SU-DHL-6 (cell line): ENCODE data around the gene SLAIN2.

Experiments
- EZH2phosphoT487 ChIP-seq: fragments of 200-600 bp; sonication (generic), shearing (Covaris generic); conservative IDR thresholded peaks from 2 replicates; pipeline ENCODE4 v1.6.1; 2018; ENCODE audit warnings: mild to moderate bottlenecking, antibody characterized with exemption, low read length, moderate library complexity, mixed read lengths
- TF ChIP-seq, protein P1 (sequence below): fragments of 200-600 bp; sonication (generic); IDR thresholded peaks from one replicate; pipeline ENCODE4 v1.5.1; 2017; ENCODE audit warnings: antibody characterized with exemption, mild to moderate bottlenecking, low read length, moderate library complexity; ENCODE audit not compliant: insufficient read depth, poor library complexity, severe bottlenecking

DNA sequence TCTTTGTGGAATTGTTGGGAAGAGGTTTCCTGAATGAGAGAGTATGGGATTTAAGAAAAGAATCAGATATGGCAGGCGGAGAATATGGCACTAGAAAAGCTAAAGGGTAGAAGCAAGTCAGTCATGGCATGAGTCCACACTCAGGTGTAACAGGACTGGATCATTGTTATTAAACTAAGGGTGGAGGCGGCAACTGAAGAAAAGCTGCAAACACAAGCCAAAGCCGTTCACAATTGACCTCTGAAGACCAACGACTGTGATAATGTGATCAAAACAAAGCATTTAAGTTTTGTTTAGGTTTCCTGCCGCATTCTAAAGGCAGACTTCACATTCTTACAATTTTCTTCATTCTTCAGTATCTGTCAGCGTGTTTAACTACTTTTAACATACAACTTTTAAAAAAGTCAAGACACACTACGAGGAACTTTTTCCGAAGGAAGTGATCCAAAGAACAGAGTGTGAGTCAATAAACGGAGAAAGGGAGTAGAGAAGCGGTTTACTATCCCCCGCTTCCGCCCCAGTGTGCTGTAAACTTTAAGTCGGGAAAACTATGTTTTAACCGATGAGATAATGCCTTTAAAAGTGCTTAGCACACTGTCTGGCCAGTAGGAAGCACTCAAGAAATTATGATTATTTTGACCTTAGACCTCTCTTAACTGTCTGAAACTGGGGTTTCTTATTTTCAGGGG lies 909 bp upstream of the SLAIN2 start:
- TF ChIP-seq, protein P1, sequence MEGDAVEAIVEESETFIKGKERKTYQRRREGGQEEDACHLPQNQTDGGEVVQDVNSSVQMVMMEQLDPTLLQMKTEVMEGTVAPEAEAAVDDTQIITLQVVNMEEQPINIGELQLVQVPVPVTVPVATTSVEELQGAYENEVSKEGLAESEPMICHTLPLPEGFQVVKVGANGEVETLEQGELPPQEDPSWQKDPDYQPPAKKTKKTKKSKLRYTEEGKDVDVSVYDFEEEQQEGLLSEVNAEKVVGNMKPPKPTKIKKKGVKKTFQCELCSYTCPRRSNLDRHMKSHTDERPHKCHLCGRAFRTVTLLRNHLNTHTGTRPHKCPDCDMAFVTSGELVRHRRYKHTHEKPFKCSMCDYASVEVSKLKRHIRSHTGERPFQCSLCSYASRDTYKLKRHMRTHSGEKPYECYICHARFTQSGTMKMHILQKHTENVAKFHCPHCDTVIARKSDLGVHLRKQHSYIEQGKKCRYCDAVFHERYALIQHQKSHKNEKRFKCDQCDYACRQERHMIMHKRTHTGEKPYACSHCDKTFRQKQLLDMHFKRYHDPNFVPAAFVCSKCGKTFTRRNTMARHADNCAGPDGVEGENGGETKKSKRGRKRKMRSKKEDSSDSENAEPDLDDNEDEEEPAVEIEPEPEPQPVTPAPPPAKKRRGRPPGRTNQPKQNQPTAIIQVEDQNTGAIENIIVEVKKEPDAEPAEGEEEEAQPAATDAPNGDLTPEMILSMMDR = no peak
- TF ChIP-seq EZH2phosphoT487 = no peak
